Stimulated activated CD4-positive, alpha-beta T cell treated with anti-CD3 and anti-CD28 coated beads, Interleukin-4, amount 100 ng/mL, for 48 hours (primary cell): ENCODE results near the gene ELP5.
A peak's percentile ranks its signal among the peaks of the same experiment; 100 is the strongest.
"Not testable (repeated sequence)": the region's sequence is repeated elsewhere in the genome, so short reads cannot be mapped to it uniquely, and the experiment has no call there.

Experiments used
- DNase-seq, 2 donors: peaks; one replicate each; pipeline ENCODE4 v3.0.0-alpha.2; 2020; ENCODE audit warnings: low read depth in 2 of 2

ELP5 gene

DNA sequence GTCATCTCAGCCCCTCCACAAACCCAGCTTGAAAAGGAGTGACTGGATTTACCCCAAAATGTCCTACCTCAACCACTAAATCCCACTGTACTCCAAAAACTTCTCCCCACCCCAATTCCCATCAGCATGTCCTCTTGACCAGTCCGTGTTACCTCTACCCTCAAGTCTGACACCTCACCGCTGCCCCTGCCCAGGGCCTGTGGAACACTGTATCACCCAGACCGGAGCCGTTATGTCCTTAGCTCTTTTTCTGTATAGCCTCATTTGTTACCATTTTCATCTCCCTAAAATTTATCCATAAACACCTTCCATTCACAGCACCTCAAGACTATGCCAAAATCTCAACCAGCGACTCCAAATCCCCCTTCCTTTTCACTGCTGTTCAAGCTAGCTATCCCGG, 15.2 kb upstream of the ELP5 start:
- DNase-seq, result no peak

DNA sequence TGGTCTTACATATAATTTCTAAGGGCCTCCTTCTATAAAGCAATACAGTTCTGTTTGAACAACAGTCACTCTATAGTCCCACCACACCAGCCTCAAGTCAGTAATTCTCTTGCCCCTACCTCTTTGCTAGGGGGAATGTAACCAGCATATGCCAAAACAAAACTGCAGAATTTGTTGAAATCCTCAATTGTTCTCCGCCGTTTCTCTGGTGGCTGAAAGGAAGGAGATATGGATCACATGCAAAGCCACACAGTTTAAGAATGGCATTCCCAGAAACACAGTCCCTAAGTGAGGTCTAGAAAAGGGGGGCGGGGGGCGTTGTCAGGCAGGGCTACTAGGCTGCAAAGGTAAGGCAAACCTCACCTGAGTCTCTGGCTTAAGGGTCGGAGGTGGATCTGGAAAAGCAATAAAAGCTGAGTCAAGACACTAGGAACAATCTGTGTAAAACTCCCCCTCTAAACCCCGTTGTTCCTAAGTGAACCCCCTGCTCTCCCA, 14.7 kb upstream of the ELP5 start:
- DNase-seq, result no peak

DNA sequence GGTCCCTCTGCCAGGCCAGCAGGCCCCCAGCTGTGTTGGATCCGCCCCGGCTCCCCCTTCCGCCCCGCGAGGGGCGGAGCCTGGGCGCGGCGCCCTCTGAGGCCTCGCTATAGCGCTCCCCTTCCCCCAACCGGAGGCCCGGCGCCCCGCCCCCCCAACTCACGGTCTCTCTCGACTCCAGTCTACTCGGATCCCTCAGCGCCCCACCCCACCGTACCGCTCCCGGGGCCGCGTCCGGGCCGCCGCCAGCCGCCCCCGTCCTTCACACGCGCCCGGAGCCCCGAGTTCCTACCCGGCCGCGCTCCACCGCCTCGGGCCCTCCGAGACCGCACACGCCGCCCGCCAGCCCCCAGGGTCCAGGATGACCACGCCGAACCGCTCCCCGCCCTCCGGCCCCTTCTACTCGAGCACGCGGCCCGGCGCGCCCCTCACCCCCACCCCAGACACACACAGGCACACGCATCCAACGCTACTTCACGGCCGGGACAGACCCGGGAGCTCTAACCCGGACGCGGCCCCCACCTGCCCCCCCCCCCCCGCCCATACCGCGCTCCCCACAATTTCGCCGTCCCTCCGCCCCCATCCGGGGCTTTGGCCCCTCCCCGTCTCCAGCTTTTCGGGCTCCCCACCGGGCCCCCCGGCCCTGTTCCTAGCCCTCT, 14.1 kb upstream of the ELP5 start:
- DNase-seq, result peak; percentile 84 to 85

- DNase-seq, result no peak
Observed at GRCh38 chr17:7238420-7239090, 13.5 kb upstream of the ELP5 start.

DNA sequence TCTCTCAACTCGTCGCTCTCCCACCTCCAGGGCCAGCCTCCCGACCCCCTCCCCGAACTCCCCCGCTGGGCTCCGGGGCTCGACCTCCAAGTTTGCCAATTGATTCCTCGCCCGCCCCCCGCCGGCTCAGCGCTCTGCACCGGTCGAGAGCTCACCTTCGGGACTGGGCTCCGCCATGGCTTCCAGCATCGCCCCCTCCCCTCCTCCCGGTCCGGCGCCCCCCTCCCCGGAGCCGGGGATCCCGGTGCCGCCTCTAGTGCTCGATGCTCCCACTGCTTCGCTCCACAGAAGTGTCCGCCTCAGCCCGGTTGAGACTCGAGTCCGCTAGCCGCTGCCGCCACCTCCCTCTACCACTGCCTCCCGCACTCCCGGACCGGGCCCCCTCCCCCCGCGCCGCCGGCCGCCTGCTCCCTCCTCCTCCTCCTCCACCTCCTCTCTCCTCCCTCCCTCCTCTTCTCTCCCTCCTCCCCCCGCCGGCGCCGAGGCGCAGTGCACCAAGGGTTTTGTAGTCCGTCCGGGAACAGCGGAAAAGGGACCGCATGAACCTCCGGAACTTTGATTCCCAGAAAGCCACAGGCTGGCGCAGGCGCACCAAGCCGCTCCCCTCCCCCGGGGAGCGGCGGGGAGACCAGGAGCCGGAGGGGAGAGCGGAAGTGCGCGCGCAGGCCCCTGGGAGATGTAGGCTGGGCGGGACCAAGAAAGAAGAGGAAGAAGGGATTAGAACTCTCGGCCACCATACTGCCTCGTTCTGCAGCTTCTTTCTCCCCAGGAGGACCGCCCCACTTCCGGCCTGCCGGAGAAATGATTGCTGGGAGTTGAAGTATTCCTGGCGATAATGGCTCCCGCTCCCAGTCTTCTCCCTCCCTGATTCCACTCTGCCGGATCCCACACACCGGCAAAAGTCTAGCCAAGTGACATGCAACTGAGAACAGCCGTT, 12.7 kb upstream of the ELP5 start, which contains the start of gene PHF23:
Gene PHF23, minus strand, starts transcription at position 367 of the 937 bp plus-strand sequence. Its CDS starts 178 bp downstream, at position 189.
- DNase-seq, result peak; percentile 94 to 97

- DNase-seq, result no peak
Observed at GRCh38 chr17:7240375-7240774, 11.6 kb upstream of the ELP5 start.

- no peak for DNase-seq
Observed at GRCh38 chr17:7241090-7241733, 10.8 kb upstream of the ELP5 start.

DNA sequence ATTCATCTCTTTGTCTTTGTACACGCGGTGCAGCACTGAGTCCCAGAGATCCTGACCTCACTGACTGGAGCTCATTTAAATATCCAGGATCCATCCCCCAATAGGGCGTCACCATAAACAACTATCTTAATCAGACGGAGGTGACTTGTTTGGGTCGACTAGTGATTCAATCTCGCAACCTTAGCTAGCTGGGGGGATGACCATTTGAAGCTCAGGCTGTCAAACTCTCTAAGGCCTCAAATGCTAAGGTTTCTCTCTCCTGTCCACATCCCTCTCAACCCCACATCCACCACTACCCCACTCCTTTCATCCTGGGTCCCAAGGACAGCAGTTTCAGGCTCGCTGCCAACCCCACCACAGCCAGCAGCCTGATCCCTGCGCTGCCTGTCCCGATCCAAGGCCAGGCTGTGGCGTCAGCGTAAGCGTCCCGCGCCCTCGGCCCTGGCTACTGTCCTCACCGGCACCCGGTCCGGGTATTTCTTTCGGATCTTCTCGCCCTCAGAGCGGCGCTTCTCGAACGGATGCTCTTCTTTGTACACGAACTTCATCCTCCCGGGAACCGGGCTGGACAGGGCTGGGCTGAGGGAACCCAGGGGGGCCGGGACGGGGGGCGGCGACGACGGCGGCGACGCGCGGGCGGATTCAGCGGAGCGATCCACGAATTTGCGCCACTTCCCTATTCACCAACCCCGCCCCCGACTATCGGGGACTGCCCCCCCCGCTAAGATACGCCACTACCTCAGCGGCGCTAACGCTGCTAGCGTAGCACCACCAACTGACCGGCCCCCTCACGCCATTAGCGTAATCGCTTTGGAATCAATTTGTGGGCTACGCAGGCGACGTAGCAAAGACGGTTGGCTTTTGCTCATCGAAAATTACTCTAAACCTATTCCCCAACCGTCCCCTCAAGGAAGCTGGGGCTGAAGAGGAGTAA, 10.0 kb upstream of the ELP5 start, which contains the start of gene GABARAP:
Gene GABARAP, minus strand, starts transcription at position 667 of the 934 bp plus-strand sequence. Its CDS starts 119 bp downstream, at position 548.
- DNase-seq, result peak; percentile 89 to 95

DNA sequence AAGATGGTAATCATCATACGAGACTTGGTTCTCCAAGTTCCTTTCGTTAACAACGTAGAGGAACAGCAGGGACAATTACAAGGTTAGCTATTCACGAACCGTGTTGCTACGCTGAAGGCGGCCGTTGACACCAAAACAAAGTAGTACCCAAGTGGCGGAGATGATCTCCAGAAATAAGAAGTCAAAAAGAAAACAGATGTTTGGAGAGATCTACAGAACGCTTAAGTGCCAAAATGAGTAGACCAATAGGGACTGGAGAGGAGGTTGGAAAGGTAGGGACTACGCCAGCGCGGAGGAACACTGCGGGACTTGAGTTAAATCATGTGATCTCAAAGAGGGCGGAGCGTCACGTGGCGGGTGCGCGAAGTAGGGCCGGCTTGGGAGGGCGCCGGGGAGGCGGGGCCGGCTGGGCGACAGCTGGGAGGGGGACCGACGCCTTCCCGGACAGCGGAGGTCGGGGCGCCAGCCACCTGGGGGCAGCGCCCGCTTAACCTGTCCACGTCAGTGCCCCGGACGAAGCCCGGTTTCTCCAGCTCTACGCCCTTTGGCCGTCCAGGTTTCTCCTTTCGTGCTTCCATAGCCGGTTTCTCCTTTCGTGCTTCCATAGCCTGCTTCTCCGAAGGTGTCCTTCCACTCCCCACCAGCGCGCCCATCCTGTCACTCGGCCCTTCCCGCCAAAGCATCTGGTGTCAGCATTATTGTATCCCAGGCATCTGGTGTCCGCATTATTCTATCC, 9.1 kb upstream of the ELP5 start:
- DNase-seq, result peak; percentile 88 to 89

DNA sequence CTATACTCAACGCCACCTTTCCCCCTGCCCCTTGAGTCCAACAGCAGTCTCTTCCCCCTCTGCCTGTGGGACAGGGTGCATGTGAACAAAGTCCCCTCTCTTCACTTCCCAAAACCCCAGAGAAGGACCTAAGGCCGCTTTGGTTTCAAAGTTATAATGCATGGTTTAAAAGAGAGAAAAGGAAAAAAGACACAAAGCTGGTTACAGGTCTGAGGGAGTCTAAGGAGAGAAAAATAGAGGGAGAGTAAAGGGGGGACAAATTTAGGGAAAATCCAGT, 8.6 kb upstream of the ELP5 start:
- DNase-seq, result no peak

DNA sequence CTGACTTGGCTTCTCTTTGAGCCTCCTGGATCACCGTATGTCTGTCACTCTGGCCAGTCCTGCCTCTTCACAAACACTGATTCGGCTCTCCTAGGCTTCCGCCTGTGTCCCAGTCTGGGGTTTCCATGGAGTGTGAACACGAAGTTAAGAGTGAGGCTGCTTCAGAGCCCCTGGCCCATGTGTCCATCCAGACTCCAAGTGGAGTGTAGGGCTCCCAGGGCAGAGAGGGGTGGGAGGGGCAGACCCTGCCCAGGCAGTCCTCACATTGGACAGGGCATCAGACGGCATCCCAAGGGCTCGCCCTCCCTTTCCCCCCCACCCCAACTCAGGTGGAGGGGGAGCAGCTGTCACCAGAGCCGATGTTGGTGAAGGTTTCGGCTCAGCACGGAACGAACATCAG, 8.2 kb upstream of the ELP5 start:
- DNase-seq, result not testable (repeated sequence)

- DNase-seq, result no peak
Observed at GRCh38 chr17:7246779-7247178, 5.2 kb upstream of the ELP5 start.

DNA sequence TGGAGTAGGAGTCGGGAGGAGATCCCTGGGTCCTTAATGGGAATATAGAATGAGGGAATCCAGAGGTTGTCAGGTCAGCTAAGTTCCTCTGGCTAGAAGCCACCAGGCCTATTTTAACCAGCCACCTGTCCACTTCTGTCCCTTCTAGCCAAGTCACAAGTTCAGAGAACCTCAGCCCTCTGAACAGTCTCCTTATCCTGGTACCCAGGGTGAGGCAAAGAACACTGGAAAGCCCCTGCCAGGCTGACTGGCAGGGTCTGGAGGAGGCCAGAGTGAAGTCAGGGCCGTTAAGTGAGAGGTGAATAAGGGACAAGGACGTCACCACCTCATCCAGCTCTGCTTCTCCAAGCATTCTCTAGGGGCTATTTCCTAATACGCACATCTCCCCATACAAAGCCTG, 3.2 kb upstream of the ELP5 start:
- DNase-seq, result no peak

DNA sequence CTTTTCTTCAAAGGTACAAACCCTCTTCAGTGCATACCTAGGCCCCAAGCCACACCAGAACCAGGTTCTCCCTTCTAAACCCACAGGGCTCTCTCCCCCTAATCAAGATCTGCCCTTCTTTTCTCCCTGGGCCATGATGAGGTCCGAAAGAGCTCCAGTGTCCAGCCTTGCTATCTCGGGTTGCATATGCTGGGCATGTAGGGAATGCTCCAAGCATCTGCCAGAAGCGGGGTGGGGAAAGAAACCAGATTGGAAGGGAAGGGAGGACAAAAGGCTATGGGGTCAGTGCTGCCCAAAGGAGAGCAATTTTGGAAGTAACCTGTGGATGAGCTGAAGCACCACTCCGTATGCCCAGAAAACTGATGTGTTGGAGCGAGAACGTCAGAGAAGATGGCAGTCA, 2.8 kb upstream of the ELP5 start:
- no peak for DNase-seq

DNA sequence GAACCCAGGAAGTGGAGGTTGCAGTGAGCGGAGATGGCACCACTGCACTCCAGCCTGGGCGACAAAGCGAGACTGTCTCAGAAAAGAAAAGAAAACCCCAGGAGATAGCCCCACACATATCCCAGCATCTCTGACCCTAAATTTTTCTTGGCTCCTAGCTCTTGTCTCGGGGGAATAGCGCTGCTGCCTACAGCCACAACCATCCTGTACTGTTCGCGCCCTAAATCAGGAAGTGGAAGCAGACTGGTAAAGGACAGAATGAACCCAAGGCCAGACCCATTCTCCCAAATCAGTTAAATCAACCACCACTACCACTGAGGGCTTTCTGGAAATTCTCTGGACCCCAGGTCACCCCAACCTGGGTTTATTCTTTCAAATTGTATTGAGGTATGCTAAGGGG, 2.2 kb upstream of the ELP5 start:
- no peak for DNase-seq

DNA sequence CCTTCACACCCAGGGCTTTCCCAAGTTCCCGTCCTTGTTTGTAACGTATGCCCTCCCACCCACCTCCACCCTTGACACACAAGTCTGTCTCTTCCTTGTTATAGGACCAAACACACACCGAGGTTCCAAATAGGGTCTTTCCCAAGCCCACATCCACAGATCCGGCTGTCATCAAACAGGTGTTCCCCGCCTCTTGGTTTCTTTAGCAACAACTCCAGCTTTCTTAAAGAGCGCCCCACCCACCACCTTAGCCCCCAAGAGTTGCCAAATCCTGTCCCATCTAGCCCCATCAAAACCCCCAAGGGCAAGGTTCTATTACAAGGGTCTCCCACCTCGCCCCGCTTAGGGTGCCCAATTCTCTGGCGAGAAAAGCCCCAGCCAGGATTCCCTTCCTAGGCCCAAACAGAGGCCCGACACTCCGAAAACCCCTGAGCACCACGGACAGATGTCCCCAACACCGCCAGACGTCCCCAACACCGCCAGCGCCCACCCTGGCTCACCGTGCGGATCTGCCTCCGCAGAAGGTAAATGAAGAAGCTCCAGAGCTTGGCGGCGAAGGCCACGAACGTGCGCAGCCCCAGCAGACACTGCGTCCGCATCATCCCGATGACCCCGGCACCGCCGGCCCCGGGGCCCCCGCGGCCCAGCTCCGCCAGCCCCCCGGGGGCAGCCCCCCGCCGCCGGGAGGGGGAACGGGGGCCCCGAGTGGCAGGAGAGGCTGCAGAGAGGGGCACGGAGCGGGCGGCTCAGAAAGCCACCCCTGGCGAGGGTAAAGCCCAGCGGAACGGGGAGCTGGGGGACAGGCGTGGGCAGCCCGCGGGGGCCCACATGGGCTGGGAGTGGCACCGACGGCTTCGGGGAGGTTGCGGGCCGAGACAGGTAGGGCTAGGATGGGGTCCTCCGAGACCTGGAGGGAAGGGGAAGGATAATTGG, 1.1 kb upstream of the ELP5 start:
- DNase-seq, result no peak

- peak; percentile 96 to 98 for DNase-seq
Observed at GRCh38 chr17:7251661-7252175, 297 bp upstream of the ELP5 start, which contains the start of gene CTDNEP1. CTDNEP1 (minus strand) TSS chr17:7251734; CDS start chr17:7251296, 438 bp downstream.

DNA sequence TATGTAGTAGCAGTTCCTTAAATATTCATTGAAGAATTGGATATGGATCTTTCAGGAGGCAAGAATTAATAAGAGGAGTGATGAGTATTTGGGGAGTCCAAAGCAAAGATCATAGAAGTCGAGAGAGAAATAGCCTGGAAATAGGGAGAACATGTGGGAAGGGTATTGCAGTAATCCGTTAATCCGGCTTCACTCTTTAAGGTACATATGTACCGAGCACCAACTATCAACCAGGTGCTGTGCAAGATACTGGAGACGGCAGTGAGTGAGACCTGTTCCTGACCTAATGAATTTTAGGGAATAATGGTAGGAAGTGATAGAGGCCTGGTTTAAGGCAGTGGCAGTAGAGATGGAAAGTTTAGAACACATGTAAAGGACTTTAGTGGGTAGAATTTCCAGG, 1.1 kb downstream of the ELP5 start:
- DNase-seq, result no peak

DNA sequence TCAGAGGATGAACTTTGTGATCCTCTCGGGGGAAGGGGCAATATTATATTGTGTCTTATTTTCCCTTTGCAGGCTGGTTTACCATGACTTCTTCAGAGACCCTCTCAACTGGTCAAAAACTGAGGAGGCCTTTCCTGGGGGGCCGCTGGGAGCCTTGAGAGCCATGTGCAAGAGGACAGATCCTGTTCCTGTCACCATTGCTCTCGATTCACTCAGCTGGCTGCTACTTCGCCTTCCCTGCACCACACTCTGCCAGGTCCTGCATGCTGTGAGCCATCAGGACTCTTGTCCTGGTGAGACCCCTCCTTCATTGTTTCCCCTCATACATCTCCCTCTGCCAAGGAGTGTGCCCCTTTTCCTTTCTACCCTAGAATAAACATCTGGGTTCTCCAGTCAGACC, 2.5 kb downstream of the ELP5 start:
- no peak for DNase-seq
